AG04450 (cell line): ENCODE measurements around the gene DNALI1. TPM values are rescaled to one million over a fixed set of nuclear protein-coding genes. Genes with fewer than 3 reads are reported as not detected.
A peak's percentile ranks its signal among the peaks of the same experiment; 100 is the strongest.

ENCODE experiments used
- CTCF ChIA-PET: fragments of 300-600, 350-600 bp; formaldehyde crosslinking; extraction: SDS; loops from one replicate; lab custom pipeline; 2022; ENCODE audit warnings: antibody characterized with exemption, inconsistent platforms; lab: Charles Lee
- POLR2A ChIA-PET: fragments of 350-600 bp; formaldehyde crosslinking; extraction: SDS; loops from one replicate; lab custom pipeline; 2021; ENCODE audit warnings: antibody characterized with exemption, inconsistent platforms; lab: Yijun Ruan, JAX
- DNase-seq: peaks from one replicate; pipeline ENCODE4 v3.0.0-alpha.2; 2011; ENCODE audit warnings: low read depth, low spot score
- H3K27ac ChIP-seq: one replicate; pipeline ENCODE4 v1.5.1; 2012; ENCODE audit warnings: low read depth, low read length, control low read depth
- H3K27me3 ChIP-seq: one replicate; pipeline ENCODE4 v1.6.0; 2012; ENCODE audit warnings: low read length; ENCODE audit not compliant: control insufficient read depth, insufficient read depth
- H3K4me3 ChIP-seq: 2 replicates; pipeline ENCODE4 v1.5.1; 2011; ENCODE audit warnings: mild to moderate bottlenecking, low read depth, low read length, control low read depth
- H3K9me3 ChIP-seq: 2 replicates; pipeline ENCODE4 v1.5.1; 2012; ENCODE audit warnings: low read length; ENCODE audit not compliant: control insufficient read depth, insufficient read depth
- CTCF ChIP-seq: IDR thresholded peaks from 2 replicates; pipeline ENCODE4 v1.5.1; 2011; ENCODE audit warnings: low read depth, low read length, control low read depth, inconsistent platforms
- polyA plus RNA-seq: library from polyadenylated mRNA; depleted of rRNA; stranded (reverse); fragments of >200 nt; gene quantifications from 2 replicates; pipeline ENCODE4 v1.2.3, GENCODE V29; 2011

DNALI1 gene
- polyA plus RNA-seq, 1 experiment = 14.2 TPM

DNA sequence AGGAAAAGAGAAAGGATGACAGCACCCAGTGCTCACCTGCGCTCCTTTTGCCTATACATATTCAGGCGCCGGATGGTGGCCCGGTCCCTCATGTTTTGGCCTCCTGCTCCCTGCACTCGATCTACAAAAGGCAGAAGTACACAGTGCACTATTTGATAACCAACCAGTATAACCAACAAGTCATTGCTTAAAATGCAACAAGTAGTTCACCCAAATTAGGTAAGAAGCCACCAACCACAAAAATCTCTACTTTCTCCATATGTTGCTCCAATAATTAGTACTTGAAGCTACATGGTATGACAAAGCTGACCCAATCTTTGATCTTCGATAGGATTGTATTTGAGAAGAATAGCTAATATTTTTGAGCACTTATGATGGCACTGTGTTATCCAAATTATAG lies 37.0 kb downstream of the DNALI1 start:
- ChIA-PET CTCF (interaction anchor here (0.7 to 1.3 kb wide), 3 partner anchors 9 to 1078 kb away, joined by 3 to 13 read pairs (median 3); no protein-coding TSS in a partner anchor), POLR2A (no interaction called here)
- no peak for DNase-seq
- H3K27ac ChIP-seq = no peak overlapping the region
- no peak for TF ChIP-seq CTCF
- peaks cover 2% of the 10 kb centered on the region for H3K27me3 ChIP-seq
- H3K9me3 ChIP-seq = no peaks in the 10 kb centered on the region
- H3K4me3 ChIP-seq = no peak overlapping the region

DNA sequence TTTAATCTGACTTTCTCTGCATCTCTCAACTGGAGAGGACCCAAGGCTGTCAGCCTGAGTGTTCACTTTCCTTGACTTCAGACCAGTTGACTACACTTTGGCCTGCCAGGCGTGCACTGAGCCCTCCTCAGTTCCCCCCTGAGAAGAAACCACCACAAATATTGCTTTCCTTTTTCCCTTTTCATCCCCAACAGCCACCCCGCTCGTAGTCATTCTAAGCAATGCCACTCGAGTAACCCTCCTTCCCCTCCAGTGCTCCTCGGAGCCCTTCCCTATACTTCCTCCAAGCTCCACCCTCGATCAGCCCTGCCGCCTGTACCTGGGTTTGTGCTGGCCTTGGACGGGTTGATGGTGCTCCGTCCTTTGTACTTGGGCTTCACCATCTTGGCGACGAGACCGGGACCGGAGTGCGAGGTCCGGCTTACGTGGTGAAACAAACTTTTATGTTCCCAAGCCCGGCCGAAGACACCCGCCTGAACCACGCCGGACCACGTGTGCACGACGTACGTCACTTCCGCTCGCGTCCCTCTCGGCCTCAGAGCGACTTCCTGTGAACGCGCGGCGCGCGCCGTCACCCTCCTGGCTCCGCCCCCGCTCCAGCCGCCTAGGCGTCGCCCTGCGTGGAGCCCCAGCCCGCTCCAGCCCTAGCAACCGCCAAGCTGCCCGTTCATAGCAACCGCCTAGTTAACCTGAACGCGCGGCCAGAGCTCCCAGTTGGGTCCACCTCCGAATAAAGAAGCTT lies 38.9 kb downstream of the DNALI1 start, which contains the start of gene GNL2:
Gene GNL2 (minus strand): TSS at position 498 of the 742 bp plus-strand sequence. CDS start 115 bp downstream, at position 383.
- peak within 1 kb of the TSS; percentile 73 for H3K27ac ChIP-seq
- no peaks in the 10 kb centered on the region for H3K9me3 ChIP-seq
- peak; percentile 85 for DNase-seq
- ChIA-PET CTCF (interaction anchor here (0.6 to 1.8 kb wide), 4 partner anchors 81 to 96 kb away, joined by 4 to 17 read pairs (median 4); partner anchors contain the start of gene MEAF6), POLR2A (interaction anchor here (0.6 to 1.4 kb wide), 6 partner anchors 9 to 96 kb away, joined by 3 to 5 read pairs (median 4); partner anchors contain the start of gene MEAF6)
- peaks cover 7% of the 10 kb centered on the region for H3K27me3 ChIP-seq
- H3K4me3 ChIP-seq = peak within 1 kb of the TSS; percentile 98
- no peak for TF ChIP-seq CTCF

- H3K4me3 ChIP-seq = peak overlapping the region; percentile 66
- no peak overlapping the region for H3K27ac ChIP-seq
- no peaks in the 10 kb centered on the region for H3K9me3 ChIP-seq
- no peak for TF ChIP-seq CTCF
- ChIA-PET POLR2A (interaction anchor here (0.7 to 1.4 kb wide), 5 partner anchors 10 to 95 kb away, joined by 3 to 5 read pairs (median 4); partner anchors contain the start of gene MEAF6), CTCF (interaction anchor here (0.6 to 1.8 kb wide), 4 partner anchors 82 to 96 kb away, joined by 4 to 17 read pairs (median 4); partner anchors contain the start of gene MEAF6)
- DNase-seq = no peak
- H3K27me3 ChIP-seq = peaks cover 14% of the 10 kb centered on the region
Measured at GRCh38 chr1:37596182-37596667, 39.5 kb downstream of the DNALI1 start.

GRCh38 chr1:37599940-37600339 lies 43.2 kb downstream of the DNALI1 start:
- peaks cover 22% of the 10 kb centered on the region for H3K27me3 ChIP-seq
- no peaks in the 10 kb centered on the region for H3K9me3 ChIP-seq
- H3K4me3 ChIP-seq = no peak overlapping the region
- no peak overlapping the region for H3K27ac ChIP-seq
- TF ChIP-seq CTCF = no peak
- CTCF ChIA-PET = interaction anchor here (0.7 to 13.1 kb wide), 3 partner anchors 23 to 251 kb away, joined by 3 to 378 read pairs (median 7); no protein-coding TSS in a partner anchor
- no peak for DNase-seq
- POLR2A ChIA-PET = no interaction called here
